ENCODE measurements around the gene CAMSAP3. TPM values are rescaled to one million over a fixed set of nuclear protein-coding genes. Genes with fewer than 3 reads are reported as not detected.

Gene CAMSAP3
- total RNA-seq, 1 experiment from 2014 or later = 6.7 TPM

GRCh38 chr19:7663706-7664105 is 68.0 kb downstream of the CAMSAP3 start:
- no peak for DNase-seq (ENCODE audit: unreplicated experiment)
- no TSS peak for BruUV-seq (replicated peaks)
- CTCF ChIA-PET = interaction anchor here (1.2 to 1.7 kb wide), 3 partner anchors 10 to 95 kb away, joined by 3 to 5 read pairs (median 4); no protein-coding TSS in a partner anchor
- POLR2A ChIA-PET = interaction anchor here (0.6 kb wide), 1 partner anchor 1765 kb away, joined by 3 read pairs; no protein-coding TSS in a partner anchor
- intact Hi-C loops (cut with micrococcal nuclease) = no loop called here
- Mint-ChIP-seq H3K4me1 (ENCODE audit: insufficient read depth, unreplicated experiment) (no peaks in the 10 kb centered on the region), H3K9me3 (ENCODE audit: unreplicated experiment) (no peaks in the 10 kb centered on the region), H3K36me3 (ENCODE audit: insufficient read depth, unreplicated experiment) (no peaks in the 10 kb centered on the region), H3K27ac (ENCODE audit: low read depth, unreplicated experiment) (no peak overlapping the region), H3K4me3 (ENCODE audit: unreplicated experiment) (no peak overlapping the region), H3K27me3 (ENCODE audit: insufficient read depth, unreplicated experiment) (peaks cover 10% of the 10 kb centered on the region)
- TF ChIP-seq CTCF (IDR thresholded peaks at IDR 0.05; ENCODE audit: unreplicated experiment) = no peak

- Mint-ChIP-seq H3K27ac (ENCODE audit: low read depth, unreplicated experiment) (no peak overlapping the region), H3K27me3 (ENCODE audit: insufficient read depth, unreplicated experiment) (peaks cover 23% of the 10 kb centered on the region), H3K4me1 (ENCODE audit: insufficient read depth, unreplicated experiment) (no peaks in the 10 kb centered on the region), H3K4me3 (ENCODE audit: unreplicated experiment) (no peak overlapping the region), H3K36me3 (ENCODE audit: insufficient read depth, unreplicated experiment) (no peaks in the 10 kb centered on the region), H3K9me3 (ENCODE audit: unreplicated experiment) (no peaks in the 10 kb centered on the region)
- no peak for TF ChIP-seq CTCF (IDR thresholded peaks at IDR 0.05; ENCODE audit: unreplicated experiment)
- ChIA-PET POLR2A (interaction anchor here (0.6 to 1.2 kb wide), 3 partner anchors 13 to 676 kb away, joined by 3 read pairs; no protein-coding TSS in a partner anchor), CTCF (interaction anchor here (0.6 to 1.9 kb wide), 7 partner anchors 11 to 214 kb away, joined by 3 to 8 read pairs (median 5); partner anchors contain the start of gene TRAPPC5)
- intact Hi-C loops (cut with micrococcal nuclease) = no loop called here
- no peak for DNase-seq (ENCODE audit: unreplicated experiment)
- no TSS peak for BruUV-seq (replicated peaks)
Measured at GRCh38 chr19:7665076-7665475, 69.4 kb downstream of the CAMSAP3 start.

Small RNAs within 50 kb of the gene (microRNA-seq; reads per million reads assigned to microRNA genes)
- gene MIR6792 = not detected

Other genes starting within 250 kb of the CAMSAP3 start
- 31.5 and 34.6 TPM in 2 replicates for gene ARHGEF18, start 246.9 kb upstream of the CAMSAP3 start, total RNA-seq (2022)
- 5.5 and 6.4 TPM in 2 replicates for gene PEX11G, start 106.8 kb upstream of the CAMSAP3 start, total RNA-seq (2022)
- 16.9 and 17.7 TPM in 2 replicates for gene ZNF358, start 79.8 kb upstream of the CAMSAP3 start, total RNA-seq (2022)
- gene MCOLN1, start 73.2 kb upstream of the CAMSAP3 start, total RNA-seq (2022) = 10.8 and 13.9 TPM in 2 replicates
- 75.8 and 96.1 TPM in 2 replicates for gene PNPLA6, start 60.1 kb upstream of the CAMSAP3 start, total RNA-seq (2022)
- 28.7 and 29.4 TPM in 2 replicates for gene XAB2, start 33.7 kb downstream of the CAMSAP3 start, total RNA-seq (2022)
- 53.9 and 101 TPM in 2 replicates for gene PET100, start 33.9 kb downstream of the CAMSAP3 start, total RNA-seq (2022)
- not detected in 2 replicates for gene PCP2, start 37.9 kb downstream of the CAMSAP3 start, total RNA-seq (2022)
- 94.4 and 102 TPM in 2 replicates for gene STXBP2, start 41.2 kb downstream of the CAMSAP3 start, total RNA-seq (2022)
- gene RETN, start 73.2 kb downstream of the CAMSAP3 start, total RNA-seq (2022) = not detected in 2 replicates
- gene MCEMP1, start 81.2 kb downstream of the CAMSAP3 start, total RNA-seq (2022) = 0.44 TPM in 1 of 2 replicates, not detected in the other
- 123 and 155 TPM in 2 replicates for gene TRAPPC5, start 85.0 kb downstream of the CAMSAP3 start, total RNA-seq (2022)
- gene FCER2, start 106.3 kb downstream of the CAMSAP3 start, total RNA-seq (2022) = not detected in 2 replicates
- gene CLEC4G, start 136.2 kb downstream of the CAMSAP3 start, total RNA-seq (2022) = not detected in 2 replicates
- gene CD209, start 151.7 kb downstream of the CAMSAP3 start, total RNA-seq (2022) = not detected in 2 replicates
- gene CLEC4M, start 167.4 kb downstream of the CAMSAP3 start, total RNA-seq (2022) = not detected in 2 replicates
- gene EVI5L, start 234.4 kb downstream of the CAMSAP3 start, total RNA-seq (2022) = 23.6 and 25.7 TPM in 2 replicates